ENCODE results near the gene KAZN. TPM values are rescaled to one million over a fixed set of nuclear protein-coding genes. Genes with fewer than 3 reads are reported as not detected.

Gene KAZN
- total and polyA plus RNA-seq, 2 of the 8 experiments (the other 6 are each of a cell fraction or from before 2014, with no cell fraction given): 3.7 to 11.8 TPM

DNA sequence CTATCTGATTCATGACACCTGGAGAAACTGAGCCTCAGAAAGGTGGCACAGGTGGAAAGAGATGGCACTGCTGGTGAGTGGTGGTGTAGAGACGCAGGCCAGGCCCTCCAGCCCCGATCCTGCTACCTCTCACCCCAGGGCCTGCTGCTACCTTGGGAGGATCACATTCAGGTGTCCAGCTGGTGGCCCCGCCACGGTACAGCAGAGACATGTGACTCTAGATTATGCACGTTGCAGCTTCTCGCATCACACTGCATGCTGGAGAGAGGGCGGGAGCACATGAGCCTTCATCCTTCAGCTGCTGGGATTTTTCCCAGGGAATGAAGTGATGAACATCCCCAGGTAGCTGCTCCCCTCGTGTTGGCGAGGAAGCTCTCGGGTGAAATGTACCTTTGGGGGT, 32.9 kb downstream of the KAZN start:
- Histone ChIP-seq H2BK12ac (ENCODE audit: low read depth, low read length) (no peak overlapping the region), H3K18ac (ENCODE audit: extremely low read depth, low read length) (no peak overlapping the region), H3K27me3 (replicated peaks in 1 of 4; ENCODE audit: control insufficient read depth in 3 of 4, extremely low read depth in 1 of 4, insufficient read depth in 3 of 4, low read length in 3 of 4) (no peaks in the 10 kb centered on the region), H3K14ac (ENCODE audit: insufficient read length) (no peak overlapping the region), H3K79me2 (ENCODE audit: control insufficient read depth in 1 of 2, insufficient read depth in 2 of 2, low read length in 2 of 2) (peaks cover 0 to 3% of the 10 kb centered on the region in 2 experiments; a peak in 1 of 4 replicates), H3K9ac (replicated peaks in 1 of 4; ENCODE audit: extremely low read depth in 1 of 4, low read depth in 3 of 4, low read length in 3 of 4) (no peak overlapping the region), H3K9me3 (ENCODE audit: insufficient read depth in 2 of 2, low read depth in 1 of 2, low read length in 1 of 2) (no peaks in the 10 kb centered on the region; a peak in 1 of 4 replicates), H4K91ac (replicated peaks; ENCODE audit: insufficient read length, low read length) (no peak overlapping the region), H3K36me3 (ENCODE audit: control insufficient read depth in 2 of 4, insufficient read depth in 4 of 4, low read length in 3 of 4) (no peaks in the 10 kb centered on the region), H3K4me2 (ENCODE audit: insufficient read depth in 1 of 2, low read depth in 2 of 2, low read length in 2 of 2) (no peak overlapping the region), H4K5ac (ENCODE audit: insufficient read length, low read depth, low read length) (no peak overlapping the region), H2BK5ac (ENCODE audit: low read depth, low read length) (no peak overlapping the region), H3K4ac (replicated peaks; ENCODE audit: insufficient read length, low read depth, low read length) (no peak overlapping the region), H3K4me3 (ENCODE audit: extremely low read depth in 1 of 4, insufficient read depth in 2 of 4, low read depth in 3 of 4, low read length in 4 of 4) (no peak overlapping the region), H2BK20ac (ENCODE audit: low read length) (no peak overlapping the region), H2BK120ac (replicated peaks; ENCODE audit: low read depth, low read length) (no peak overlapping the region), H3K79me1 (ENCODE audit: low read depth, low read length) (peaks cover 4% of the 10 kb centered on the region; the same call in 1 of the 2 replicates), H4K8ac (ENCODE audit: extremely low read depth, insufficient read depth, low read length) (no peak overlapping the region), H2BK15ac (ENCODE audit: low read length) (no peak overlapping the region), H4K20me1 (replicated peaks in 1 of 2; ENCODE audit: control insufficient read depth in 1 of 2, insufficient read depth in 2 of 2, low read length in 2 of 2) (peaks cover 0 to 2% of the 10 kb centered on the region in 2 experiments), H3K27ac (ENCODE audit: low read depth, low read length) (no peak overlapping the region), H2AK5ac (ENCODE audit: low read depth, low read length) (no peak overlapping the region), H2AFZ (ENCODE audit: low read length) (no peak overlapping the region), H3K4me1 (replicated peaks in 1 of 4; ENCODE audit: control insufficient read depth in 3 of 4, insufficient read depth in 4 of 4, low read length in 3 of 4) (peaks cover 0 to 10% (median 1%) of the 10 kb centered on the region in 4 experiments; a peak in 4 of 7 replicates), H3K23ac (ENCODE audit: insufficient read length) (no peak overlapping the region), H3K23me2 (ENCODE audit: low read depth, low read length) (no peaks in the 10 kb centered on the region), H3K56ac (replicated peaks; ENCODE audit: insufficient read length, low read depth, low read length) (no peak overlapping the region)
- CTCF ChIA-PET (ENCODE audit: partially characterized antibody): interaction anchor here (0.8 to 1.0 kb wide), 3 partner anchors 15 to 415 kb away, joined by 3 read pairs; no protein-coding TSS in a partner anchor
- no peak for FAIRE-seq
- 86% methylated on average over 10 of the region's 10 CpGs; no CpG with 5 or more reads in 1 of the 2 experiments for WGBS, 2 experiments (ENCODE audit: extremely low coverage in 1 of 2, insufficient coverage in 1 of 2, insufficient read length in 1 of 2, insufficient replicate concordance in 2 of 2, low coverage in 1 of 2, low lambda C conversion rate in 2 of 2, missing lambda C conversion rate in 1 of 2)
- TF ChIP-seq, protein P1, sequence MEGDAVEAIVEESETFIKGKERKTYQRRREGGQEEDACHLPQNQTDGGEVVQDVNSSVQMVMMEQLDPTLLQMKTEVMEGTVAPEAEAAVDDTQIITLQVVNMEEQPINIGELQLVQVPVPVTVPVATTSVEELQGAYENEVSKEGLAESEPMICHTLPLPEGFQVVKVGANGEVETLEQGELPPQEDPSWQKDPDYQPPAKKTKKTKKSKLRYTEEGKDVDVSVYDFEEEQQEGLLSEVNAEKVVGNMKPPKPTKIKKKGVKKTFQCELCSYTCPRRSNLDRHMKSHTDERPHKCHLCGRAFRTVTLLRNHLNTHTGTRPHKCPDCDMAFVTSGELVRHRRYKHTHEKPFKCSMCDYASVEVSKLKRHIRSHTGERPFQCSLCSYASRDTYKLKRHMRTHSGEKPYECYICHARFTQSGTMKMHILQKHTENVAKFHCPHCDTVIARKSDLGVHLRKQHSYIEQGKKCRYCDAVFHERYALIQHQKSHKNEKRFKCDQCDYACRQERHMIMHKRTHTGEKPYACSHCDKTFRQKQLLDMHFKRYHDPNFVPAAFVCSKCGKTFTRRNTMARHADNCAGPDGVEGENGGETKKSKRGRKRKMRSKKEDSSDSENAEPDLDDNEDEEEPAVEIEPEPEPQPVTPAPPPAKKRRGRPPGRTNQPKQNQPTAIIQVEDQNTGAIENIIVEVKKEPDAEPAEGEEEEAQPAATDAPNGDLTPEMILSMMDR (IDR thresholded peaks at IDR 0.05; ENCODE audit: control extremely low read depth in 1 of 3, insufficient read depth in 1 of 3, low read depth in 1 of 3, low read length in 3 of 3): no peak
- no peak for TF ChIP-seq TCF12 (IDR thresholded peaks at IDR 0.05; ENCODE audit: low read depth, low read length)
- POLR2A ChIA-PET (ENCODE audit: partially characterized antibody): no interaction called here
- no peak for DNase-seq (ENCODE audit: low read depth in 1 of 2, low spot score in 2 of 2)
